ENCODE measurements around the gene KRT15.

DNA sequence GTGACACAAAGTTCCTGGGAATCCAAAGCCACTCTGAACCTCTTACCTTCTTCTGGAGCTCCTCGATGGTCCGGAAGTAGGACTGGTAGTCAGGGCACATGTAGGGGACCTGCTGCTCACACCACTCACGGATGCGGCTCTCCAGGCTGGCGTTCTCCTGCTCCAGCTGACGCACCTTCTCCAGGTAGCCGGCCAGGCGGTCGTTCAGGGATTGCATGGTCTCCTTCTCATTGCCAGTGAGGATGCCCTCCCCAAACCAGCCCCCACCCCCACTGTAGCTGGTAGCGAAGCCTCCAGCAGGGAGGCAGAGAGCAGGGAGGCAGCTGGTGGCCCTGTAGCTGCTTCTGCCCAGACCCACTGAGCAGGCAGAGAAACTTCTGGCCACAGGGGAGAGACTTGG, 38.1 kb downstream of the KRT15 start:
- no peak for TF ChIP-seq POLR2A (IDR thresholded peaks at IDR 0.05)
- TF ChIP-seq CTCF (IDR thresholded peaks at IDR 0.05) = no peak
